Kidney capillary endothelial cell (primary cell): ENCODE results near the gene ATAD3A.
A peak's percentile ranks its signal among the peaks of the same experiment; 100 is the strongest.
"Not testable (repeated sequence)": the region's sequence is repeated elsewhere in the genome, so short reads cannot be mapped to it uniquely, and the experiment has no call there.

Experiments used
- DNase-seq: peaks from one replicate; pipeline ENCODE4 v3.0.0-alpha.2; 2018; ENCODE audit warnings: low spot score

Gene ATAD3A

DNA sequence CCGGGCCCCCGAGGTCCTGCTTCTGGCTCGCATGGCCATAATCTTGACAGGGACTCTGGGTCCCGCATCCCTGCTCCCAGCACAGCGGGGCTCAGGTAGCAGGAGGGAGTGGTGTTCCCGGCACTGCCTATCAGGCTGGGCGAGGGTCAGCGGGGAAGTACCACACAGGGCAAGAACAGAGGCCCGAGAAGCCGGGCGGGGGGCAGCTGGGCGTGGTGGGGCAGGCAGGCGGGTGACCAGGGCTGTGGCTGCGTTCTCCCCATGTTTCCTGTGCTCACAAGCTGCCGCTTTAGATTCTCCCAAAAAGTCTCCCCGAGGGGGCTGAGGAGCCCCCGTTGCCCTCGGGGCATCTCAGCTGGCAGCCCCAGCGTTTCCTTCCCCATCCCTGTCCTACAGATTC, 22.1 kb upstream of the ATAD3A start:
- DNase-seq: no peak

DNA sequence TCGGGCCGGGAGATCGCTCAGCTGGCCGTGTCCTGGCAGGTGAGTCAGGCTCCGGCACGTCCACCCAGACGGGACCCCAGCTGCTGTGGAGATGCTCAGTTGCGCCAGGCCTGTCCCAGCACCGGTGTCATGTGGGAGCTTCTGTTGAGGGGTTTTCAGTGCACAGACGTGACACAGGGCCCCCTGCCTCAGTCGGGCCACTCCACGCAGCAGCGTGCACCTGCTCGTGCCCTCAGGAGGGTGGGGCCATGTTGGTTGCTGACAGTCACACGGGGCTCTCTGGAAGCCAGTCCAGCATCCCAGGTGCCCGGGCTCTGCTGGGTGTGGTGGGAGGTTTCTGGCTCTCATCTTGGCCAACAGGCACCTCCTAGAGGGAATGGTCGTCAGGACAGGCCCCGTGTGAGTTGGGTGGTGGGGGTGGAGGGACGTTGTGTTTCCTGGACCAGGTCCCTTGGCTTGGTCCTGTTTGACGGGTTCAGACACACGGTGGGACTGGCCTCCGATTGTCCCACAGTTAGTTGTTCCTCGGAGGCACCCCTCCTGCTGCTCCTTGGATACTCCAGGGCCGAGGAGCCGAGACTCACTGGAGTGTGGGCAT, 21.2 kb upstream of the ATAD3A start:
- no peak for DNase-seq

GRCh38 chr1:1491601-1492000, 20.4 kb upstream of the ATAD3A start:
- no peak for DNase-seq

GRCh38 chr1:1494311-1494710, 17.7 kb upstream of the ATAD3A start:
- not testable (repeated sequence) for DNase-seq

GRCh38 chr1:1495461-1495975, 16.4 kb upstream of the ATAD3A start:
- not testable (repeated sequence) for DNase-seq

GRCh38 chr1:1504777-1505365, 7.1 kb upstream of the ATAD3A start:
- peak; percentile 27 for DNase-seq

- DNase-seq: not testable (repeated sequence)
These were observed 6.6 kb upstream of the ATAD3A start for GRCh38 chr1:1505366-1505798.

GRCh38 chr1:1505801-1506200, 6.2 kb upstream of the ATAD3A start:
- DNase-seq: not testable (repeated sequence)

DNA sequence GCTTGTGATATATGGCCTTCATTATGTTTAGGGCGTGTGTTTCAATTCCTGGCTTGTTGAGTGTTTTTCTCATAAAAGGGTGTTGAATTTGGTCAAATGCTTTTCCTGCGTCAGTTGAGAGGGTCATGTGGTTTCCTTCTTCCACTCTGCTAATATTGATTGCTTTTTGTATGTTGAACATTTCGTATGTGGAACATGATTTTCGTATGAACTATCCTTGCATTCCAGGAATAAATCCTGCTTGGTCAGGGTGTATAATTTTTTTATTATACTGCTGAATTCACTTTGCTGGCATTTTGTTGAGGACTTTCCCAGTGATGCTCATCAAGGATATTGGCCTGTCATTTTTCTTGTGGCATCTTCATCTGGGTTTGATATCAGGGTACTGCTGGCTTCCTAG, 4.7 kb upstream of the ATAD3A start:
- DNase-seq: no peak

DNA sequence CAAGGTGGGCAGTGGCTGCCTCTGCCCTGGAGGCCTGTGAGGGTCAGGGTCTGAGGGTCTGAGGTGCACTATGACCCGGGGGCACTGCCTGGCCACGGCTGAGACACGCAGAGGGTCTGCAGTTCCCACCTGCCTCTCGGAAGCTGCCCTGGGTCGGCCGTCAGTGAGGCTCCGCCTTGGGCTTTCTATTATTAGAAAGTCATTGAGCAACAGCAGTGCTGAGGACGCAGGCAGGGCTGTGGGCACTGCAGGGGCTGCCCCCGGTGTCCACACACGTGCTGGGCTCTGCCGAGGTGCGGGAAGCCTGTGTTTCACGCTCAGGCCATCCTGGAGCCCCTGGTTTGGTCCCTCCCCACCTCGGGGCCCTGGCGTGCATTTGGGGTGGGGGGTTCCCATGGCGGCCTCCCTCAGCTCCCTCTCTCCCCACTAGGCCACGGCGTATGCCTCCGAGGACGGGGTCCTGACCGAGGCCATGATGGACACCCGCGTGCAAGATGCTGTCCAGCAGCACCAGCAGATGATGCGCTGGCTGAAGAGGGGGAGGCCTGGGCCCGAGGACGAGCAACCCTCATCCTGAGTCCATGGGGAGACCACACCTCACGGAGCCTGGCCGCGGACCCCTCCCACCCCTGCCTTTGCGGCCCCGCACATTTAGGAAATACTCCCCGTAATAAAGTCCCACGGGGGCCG, 3.0 kb upstream of the ATAD3A start:
- not testable (repeated sequence) for DNase-seq

GRCh38 chr1:1509465-1509850, 2.5 kb upstream of the ATAD3A start:
- not testable (repeated sequence) for DNase-seq

DNA sequence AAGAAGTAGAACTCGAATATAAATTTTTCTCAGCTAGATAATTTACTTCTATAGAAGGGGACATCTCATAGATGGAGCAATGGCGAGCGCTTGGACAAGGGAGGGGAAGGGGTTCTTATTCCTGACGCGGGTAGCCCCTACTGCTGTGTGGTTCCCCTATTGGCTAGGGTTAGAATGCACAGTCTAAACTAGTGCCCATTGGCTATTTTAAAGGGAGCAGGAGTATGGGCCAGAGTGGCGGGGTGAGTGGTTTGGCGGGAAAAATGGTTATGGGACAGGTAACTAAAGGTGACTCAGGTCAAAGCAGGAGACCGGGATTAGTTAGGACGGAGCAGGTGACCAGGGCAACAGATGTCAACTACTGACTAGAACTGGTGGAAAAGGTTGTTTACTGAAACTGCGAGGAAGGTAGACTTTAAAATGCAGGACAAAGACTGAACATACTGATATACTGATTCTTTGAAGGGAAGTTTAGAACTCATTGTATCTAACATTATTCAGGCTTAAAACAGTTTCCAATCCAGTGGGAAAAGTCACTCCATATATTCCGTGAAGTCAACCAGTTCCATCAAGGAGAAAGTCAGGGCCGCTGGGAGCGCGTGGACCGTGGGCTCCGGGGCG, 940 bp upstream of the ATAD3A start:
- DNase-seq: peak; percentile 30

GRCh38 chr1:1512425-1512824, 463 bp downstream of the ATAD3A start:
- not testable (repeated sequence) for DNase-seq

- DNase-seq: not testable (repeated sequence)
These were observed 1.7 kb downstream of the ATAD3A start for GRCh38 chr1:1513675-1514074.

DNA sequence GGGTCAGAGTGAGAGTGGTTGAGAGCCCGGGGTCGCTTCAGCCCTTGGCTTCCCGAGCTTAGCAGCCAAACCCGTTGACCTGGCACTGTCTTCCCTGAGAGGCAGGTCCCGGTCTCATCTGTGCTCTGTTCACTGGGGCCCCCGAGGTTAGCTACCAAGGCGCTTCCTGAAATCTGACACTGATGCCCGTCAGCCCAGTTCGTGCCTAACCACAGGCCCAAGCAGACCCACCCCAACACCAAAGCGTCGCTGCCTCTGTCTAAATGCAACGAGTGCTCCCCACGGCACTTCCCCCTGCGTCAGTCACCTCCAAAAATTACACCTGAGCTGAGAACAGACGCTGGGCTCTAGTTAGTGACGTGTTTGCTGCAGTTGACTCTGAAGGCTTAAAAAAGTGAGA, 2.4 kb downstream of the ATAD3A start:
- DNase-seq: not testable (repeated sequence)

DNA sequence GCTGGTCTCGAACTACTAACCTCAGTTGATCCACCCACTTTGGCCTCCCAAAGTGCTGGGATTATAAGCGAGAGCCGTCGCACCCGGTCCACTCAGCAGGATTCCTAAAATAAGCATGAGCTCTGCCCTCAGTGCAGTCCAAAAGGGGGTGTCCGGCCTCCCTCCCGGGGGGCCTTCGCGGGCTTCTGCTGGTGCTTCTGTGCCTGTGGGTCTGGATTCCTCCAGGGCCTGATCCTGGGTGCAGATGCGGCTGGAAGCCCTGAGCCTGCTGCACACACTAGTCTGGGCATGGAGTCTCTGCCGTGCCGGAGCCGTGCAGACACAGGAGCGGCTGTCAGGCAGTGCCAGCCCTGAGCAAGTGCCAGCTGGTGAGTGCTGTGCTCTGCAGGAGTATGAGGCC, 5.0 kb downstream of the ATAD3A start:
- not testable (repeated sequence) for DNase-seq

DNA sequence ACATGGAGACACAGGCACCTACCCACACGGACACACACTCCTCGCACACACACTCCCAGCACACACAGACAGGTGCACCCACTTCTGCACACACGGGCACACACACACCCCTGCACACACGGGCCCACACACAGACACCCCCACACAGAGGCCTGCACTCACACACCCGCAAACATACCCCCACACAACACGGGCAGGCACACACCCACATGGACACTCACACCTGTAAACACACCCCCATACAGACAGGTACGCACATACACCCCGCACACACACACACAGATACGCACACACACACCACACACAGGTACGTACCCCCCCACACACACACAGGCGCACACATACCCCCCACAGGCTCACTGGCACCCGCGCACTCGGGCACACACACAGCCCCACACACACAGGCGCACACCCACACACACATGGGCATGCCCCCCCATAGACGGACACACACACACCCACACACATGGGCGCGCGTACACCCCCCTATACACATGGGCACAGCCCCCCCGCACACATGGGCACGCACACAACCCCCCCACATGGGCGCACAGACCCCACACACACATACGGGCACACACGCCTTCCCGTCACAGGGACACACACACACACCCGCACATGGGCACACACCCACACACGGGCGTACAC, 6.1 kb downstream of the ATAD3A start:
- DNase-seq: no peak

DNA sequence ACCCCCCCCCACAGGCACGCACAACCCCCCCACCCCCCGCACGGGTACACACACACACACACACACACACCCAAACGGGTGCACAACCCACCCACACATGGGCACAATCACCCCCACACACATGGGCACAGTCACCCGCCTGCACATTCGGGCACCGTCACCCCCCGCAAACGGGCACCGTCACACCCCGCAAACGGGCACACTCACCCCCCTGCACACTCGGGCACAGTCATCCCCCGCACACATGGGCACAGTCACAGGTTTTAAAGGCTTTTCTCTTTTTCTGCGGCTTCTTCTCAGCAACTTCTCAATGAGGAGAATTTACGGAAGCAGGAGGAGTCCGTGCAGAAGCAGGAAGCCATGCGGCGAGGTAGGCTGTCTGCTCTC, 6.7 kb downstream of the ATAD3A start:
- DNase-seq: not testable (repeated sequence)

DNA sequence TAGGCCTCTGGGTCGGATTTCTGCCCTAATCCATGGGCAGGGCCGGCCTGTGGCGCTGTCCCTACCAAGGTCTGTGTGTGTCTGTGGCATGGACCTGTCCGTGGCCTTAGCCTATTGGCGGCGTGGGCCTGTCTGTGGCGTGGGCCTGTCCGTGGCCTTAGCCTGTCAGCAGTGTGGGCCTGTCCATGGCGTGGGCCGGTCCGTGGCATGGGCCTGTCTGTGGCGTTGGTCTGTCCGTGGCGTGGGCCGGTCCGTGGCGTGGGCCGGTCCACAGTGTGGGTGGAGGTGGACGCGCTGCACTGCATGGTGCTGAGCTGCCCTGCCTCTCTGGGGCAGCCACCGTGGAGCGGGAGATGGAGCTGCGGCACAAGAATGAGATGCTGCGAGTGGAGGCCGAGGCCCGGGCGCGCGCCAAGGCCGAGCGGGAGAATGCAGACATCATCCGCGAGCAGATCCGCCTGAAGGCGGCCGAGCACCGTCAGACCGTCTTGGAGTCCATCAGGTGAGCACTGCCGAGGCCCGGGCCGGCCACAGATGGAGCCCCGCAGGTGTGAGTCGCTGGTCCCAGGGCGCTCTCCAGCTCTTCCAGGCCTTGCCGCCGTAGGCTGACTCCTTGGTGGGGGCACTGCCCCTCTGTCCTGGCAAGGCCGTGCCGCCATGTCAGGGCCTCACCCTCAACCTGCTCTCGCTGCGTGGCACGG, 8.0 kb downstream of the ATAD3A start:
- not testable (repeated sequence) for DNase-seq

DNA sequence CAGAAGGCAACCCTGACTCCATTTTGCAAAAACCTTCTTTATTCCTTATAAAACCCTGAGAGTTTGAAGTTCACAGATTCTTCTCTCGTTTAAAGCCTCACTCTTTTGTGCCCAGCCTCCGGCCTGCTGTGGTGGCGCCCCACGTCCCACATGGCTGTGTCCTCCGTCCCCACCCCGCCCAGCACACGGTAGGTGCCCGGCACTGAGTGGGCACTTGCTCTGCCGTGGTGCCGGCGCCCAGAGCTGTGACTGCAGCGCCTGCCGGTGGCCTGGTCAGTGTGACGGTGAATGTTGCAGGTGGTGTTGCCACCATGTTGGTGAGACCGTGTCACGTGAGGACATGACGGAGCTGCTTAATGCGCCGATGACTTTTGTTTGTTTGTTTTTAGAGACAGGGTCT, 9.4 kb downstream of the ATAD3A start:
- DNase-seq: no peak

- DNase-seq: not testable (repeated sequence)
These were observed 10.6 kb downstream of the ATAD3A start for GRCh38 chr1:1522536-1522935.

DNA sequence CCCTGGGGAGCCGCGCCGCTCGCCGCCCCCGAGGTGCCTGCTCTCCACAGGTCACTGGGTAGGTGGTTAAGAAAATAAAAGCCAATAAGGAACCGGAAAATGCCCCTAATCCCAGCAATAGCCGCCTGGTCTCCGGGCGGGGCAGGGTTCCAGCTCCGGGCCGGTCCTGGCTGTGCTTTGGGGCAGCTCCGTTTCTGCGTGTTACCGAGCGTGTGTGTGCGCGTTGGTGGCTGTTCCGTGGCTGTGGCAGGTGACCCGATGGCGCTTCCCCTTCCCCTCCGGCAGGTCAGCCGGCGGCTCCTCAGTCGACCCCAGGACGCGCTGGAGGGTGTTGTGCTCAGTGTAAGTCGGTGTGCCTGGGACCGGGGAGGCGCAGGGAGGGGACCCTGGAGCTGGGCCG, 11.3 kb downstream of the ATAD3A start:
- DNase-seq: not testable (repeated sequence)
